ENCODE measurements around the gene SOCS7.

Gene SOCS7

DNA sequence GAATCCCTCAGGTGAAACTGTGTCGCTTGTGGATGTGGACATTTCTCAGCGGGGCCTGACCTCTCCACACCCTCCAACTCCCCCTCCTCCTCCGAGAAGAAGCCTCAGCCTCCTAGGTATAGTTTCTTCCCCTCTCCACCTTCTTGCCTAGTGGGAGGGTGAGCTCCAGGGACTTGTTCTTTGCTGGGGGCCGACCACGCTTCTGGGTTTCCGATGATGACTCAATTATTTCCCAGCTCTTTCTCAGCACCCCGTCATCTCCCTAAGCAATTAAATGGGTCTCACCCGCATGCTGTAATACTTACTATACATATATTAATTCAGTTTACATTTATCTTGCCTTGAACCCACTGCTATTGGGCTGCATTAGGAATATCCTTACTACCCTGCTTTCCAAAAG lies 13.1 kb downstream of the SOCS7 start:
- no peak for DNase-seq (ENCODE audit: low spot score)

DNA sequence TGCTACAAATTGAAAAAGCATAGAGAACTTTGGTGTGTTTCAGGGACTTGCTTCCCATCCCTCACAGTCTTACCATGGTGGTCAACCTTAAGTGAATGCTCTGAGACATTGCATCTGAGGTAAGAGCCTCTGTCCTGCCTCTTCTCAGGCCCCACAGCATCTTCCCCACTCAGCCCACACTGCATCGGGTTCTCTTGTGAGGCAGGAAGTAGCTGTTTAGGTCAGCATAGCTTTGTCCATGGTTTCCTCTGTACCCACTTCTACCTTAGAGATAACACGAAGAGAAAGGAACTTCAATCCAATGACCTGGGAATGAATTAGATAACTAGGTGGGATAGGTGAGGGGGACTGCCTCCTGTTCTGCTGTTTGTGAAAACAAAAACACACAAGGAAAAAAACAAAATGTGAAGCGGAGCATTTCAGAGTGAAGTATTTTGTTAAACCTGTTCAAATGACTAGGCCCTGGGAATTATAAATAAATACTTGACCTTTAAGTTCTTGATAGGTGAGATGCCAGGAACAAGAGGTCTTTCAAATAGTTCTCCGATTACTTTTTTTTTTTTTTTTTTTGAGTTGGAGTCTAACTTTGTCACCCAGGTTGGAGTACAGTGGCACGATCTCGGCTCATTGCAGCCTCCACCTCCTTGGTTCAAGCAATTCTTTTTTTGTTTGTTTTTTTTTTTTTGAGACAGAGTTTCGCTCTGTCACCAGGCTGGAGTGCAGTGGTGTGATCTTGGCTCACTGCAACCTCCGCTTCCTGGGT lies 17.7 kb downstream of the SOCS7 start:
- DNase-seq (ENCODE audit: low spot score): no peak

DNA sequence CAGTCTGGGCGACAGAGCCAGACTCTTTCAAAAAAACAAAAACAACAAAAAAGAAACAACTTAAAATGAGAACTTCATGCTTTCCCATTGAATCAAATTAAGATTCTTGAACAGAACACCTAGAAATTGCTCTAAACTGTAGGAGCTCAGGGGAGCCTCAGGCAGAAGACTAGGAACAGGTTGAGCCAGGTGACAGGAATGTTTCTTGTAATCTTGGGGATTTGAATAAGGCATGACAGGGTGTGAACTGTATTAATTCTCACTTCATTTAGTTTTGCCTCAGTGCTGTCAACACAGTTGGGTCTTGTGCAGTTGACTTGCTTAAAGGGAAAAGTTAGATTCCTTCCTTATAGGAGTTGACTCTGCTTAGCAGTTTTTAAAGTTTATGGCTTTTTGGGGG lies 27.8 kb downstream of the SOCS7 start:
- no peak for DNase-seq (ENCODE audit: low spot score)

DNA sequence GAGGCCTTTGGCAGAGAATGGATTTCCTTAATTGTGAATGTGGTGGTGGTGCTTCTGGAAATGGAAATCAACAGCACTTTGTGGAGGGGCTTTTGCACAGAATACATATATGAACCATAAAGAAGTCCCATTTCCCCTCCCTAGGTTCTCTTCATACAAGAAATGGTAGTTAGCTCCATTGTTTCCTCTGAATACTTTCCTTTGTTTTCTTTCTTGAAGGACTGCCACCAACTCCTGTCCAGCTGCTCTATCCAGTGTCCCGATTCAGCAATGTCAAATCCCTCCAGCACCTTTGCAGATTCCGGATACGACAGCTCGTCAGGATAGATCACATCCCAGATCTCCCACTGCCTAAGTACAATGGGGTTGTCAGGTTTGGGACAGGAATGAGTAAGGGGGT lies 43.4 kb downstream of the SOCS7 start:
- DNase-seq (ENCODE audit: low spot score): no peak

DNA sequence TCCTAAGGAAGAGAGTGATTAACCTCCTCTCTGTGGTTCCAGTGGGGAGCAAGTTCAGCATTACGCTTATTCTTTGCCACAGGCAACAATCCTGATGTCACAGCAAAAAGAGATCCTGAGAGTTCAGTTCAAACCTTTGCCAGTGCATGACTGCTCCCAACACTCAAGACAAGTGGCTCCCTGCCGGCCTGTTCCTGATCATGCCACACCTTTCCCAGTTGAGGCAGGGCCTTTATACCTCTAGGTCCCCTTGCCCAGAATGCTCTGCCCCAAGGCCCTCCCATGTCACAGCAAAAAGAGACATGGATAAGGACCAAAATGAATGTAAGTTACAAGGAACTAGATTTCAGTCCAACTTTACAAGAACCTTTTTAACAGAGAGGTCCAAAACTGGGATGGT lies 45.6 kb downstream of the SOCS7 start:
- DNase-seq (ENCODE audit: low spot score): no peak

DNA sequence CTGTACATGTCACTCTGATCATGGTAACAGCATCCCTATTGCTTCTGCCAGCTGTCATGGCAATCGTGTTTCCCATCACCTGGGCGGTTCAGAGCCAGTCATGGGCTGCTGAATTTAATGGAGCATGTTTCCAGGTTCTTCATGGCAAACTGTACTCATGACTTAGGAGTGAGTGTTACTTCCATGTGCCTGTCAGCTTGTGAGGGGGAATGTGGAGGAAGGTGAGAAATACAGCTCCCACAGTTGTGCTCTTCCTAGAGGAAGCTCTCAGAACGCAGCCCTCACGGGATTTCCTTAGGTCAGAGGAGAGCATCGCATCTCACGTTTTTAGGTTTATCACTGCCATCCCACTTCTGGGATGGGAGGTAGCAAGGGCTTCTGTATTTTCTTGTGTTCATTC lies 48.6 kb downstream of the SOCS7 start:
- no peak for DNase-seq (ENCODE audit: low spot score)

DNA sequence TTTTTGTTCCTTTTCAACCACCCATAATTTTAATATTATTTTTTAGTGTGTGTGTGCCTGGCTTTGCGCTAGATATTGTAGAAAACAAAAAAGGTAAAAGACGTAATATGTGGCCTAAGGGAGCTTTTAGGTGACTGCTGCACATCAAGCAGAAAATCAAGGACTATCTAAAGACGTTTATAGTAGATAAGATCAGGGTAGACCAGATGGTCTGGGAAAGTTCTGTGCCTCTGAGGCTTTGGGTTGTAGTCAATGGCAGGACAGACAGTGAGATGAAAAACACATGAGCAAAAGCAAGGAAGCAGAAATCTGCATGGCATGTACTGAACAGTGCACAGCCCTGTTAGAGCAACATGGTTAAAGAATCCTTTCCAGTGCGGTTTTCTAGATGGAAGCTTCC lies 49.8 kb downstream of the SOCS7 start:
- DNase-seq (ENCODE audit: low spot score): no peak

DNA sequence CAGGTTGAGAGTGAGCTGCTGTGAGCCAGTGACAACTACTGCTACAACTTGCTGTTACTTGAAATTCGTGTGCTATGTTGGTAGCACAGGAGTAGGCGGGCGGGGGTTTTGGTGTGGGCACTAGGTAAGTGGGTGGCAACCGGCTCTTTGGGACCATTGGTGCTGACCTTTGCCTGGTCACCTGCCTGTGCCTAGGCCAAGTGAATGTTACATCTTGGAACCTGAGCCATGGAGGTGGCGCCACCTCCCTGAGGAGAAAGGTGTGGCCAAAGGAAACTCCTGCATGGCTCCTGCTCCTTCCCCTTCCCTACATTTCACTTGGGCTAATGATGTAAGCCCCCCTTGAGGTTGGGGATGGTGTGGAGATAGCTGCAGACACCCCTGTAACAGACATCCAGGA lies 51.3 kb downstream of the SOCS7 start:
- DNase-seq (ENCODE audit: low spot score): no peak

DNA sequence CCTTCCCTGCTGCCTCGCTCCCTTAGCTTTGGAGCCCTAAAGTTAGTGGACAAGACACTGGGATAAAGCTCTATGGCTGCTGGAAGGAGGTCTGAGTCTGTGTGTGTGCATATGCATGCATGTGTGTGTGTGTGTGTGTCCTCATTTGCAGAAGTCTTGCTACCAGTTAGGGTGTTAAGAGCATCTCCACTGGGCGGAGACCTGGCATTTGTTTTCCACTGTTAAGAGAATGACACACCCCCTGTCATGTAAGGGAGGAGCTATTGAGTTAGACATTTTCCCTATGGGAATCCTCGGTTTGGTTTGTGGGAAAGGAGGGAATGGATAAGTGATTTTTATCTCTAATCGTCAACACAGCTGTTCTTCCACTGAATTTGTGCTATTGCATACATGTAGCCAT lies 51.8 kb downstream of the SOCS7 start:
- DNase-seq (ENCODE audit: low spot score): peak; percentile 43

DNA sequence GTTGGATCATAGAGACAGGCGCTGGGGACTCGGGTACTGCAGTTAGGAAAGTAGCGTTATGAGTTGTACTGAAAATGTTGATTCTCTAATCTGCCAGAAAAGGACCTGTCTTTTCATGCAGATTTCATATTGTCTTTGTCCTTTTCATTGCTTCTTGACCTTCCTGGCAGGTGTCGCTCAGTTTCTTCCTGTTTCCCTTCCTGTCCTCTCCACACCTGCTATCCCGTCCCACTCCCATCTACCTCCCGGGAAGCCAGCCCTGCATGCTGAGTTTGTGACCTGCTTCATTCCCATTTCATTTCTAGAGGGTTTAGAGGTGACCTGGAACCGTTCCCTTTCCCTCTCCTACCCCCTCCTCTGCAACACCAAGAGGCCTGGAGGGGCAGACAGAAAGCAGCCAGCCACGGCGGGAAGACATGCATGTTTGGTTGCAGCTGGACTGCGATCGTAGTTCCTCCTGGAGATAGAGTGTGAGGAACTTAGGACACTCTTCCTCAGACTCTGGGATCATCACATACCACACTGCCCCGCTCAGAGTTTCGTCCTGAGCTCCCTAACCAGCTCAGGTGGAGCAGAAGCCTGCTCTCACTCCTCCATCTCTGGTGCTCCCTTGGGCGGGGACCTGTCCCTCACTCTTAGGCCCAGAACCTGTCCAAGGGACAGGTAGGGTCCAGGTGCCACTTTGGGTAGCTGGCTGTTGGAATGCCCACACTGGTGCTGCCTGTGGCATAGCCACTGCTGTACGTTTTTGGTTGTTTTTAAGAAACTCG lies 52.7 kb downstream of the SOCS7 start:
- no peak for DNase-seq (ENCODE audit: low spot score)

DNA sequence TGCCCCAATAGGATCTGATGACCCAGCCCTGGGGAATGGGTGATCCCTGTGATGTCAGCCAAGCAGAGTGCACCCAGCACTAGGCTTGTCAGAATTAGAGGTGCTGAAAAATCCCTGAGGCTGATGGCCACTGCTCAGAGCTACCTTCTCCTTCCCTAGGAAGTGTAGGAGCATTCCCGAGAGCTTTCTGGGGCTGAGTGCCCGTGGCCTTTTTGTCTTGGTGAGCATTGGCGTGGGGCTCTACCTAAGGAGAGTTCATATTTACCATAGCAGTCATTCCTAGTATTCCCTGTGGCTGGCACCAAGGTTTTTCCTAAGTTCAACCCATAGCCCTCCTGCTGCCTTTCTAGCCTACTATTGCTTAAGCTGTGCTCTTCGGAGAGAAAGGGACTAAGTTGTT lies 54.0 kb downstream of the SOCS7 start:
- DNase-seq (ENCODE audit: low spot score): no peak

DNA sequence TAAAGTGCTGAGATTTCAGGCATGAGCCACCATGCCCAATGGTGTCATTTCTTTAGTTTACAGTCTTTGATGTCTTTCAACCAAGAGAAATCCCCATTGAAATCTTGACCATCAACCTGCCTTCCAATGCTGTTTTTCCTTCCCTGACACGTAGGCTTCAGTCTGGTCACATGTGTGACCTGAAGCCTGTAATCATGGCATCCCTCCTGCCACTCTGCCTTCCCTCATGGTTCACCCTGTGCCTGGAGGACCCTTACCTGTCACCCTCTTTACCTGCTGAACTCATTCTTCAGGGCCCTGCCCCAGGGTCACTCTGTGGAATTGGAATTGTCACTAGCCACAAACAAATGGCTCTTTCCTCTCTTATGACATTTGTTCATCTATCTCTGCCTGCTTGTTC lies 58.6 kb downstream of the SOCS7 start:
- DNase-seq (ENCODE audit: low spot score): no peak

DNA sequence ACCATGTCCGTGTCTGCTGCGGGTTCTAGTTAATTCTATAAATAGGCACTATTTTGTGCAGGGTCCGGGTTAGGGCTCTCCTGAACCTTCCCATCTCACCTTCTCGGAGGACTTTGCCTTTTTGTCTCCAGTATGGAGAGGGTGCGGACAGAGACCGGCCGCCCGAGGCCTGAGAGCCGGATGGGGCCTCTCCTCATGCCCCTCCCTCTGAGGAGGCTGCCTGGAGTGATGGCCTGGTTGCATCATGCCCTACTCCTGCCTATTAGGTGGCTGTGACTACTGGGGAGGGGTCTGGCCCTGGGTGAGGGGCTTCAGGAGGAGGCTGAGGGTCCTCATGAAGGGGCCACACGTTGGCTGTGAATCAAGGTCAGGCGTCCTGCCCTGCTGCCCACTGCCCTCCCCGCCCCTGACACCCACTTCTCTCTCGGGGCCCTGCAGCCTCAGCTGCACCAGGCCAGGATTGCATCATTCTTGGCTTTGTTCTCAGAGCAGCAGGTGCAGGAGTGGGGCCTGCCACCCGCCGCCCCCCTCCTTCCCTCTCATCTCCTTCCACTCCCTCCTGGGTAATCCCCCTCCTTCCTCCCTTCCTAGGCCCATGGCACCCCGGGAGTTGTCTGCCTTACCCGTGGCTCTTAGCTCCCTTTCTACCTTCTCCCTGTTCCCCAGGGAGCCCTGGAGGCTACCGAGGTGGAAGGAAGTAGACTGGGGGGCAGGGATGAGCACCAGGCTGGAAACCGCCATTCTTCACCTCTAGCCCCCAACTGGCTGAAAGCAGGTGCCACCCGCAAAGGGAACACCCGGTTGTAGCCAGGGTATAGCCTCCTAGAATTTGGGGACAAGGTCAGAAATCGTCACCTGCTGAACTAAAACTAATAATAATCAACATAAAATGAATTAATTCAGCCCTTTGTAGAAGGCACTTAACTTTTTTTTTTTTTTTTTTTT lies 63.9 kb downstream of the SOCS7 start:
- peak; percentile 62 for DNase-seq (ENCODE audit: low spot score)

DNA sequence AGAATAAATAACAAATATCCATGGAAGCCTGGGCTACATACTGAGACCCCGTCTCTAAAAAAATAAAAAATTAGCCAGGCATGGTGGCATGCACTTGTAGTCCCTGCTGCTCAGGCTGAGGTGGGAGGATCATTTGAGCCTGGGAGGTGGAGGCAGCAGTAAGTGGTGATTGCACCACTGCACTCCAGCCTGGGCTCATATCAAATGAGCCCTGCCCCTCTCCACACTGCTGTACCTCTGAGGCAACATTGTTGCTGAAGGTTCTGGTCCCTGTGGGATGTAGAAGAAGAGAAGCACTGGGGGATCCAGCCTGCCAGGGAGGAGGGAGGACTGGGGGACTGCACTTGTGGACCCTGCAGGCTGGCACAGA lies 65.2 kb downstream of the SOCS7 start:
- no peak for DNase-seq (ENCODE audit: low spot score)

DNA sequence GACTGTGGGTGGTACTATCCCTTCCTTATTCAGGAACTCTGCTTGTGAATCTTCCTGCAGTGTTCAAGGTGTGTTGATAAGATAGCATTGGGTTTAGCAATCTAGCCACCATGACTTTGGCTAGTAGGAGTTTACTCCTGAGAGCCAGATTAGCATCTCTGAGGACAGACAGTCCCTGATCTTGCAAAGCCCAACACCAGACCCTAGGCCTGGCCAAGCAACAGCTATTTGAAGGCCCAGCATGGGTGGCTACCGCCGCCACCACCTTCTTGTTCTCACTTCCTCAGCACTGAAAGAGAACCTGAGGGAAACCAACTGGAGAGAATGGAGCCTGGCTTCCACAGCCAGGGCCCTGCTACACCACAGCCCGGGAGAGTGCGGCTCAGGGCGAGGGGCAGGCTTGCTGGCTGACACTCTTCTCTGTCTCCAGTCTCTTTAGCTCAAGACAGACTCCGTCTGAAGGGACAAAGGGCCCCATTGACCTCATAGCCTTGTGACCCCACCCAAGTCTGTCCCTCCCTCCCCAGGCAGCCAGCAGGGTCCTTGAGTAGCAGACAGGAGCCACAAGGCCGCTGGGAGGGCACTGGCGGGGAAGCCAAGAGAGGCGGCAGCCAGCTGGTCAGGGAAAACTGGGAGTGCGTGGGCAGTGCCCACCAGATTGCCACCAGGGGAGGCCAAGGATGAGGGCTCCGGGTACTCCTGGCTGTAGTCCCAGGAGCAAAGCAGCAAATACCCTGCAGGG lies 65.7 kb downstream of the SOCS7 start:
- no peak for DNase-seq (ENCODE audit: low spot score)

DNA sequence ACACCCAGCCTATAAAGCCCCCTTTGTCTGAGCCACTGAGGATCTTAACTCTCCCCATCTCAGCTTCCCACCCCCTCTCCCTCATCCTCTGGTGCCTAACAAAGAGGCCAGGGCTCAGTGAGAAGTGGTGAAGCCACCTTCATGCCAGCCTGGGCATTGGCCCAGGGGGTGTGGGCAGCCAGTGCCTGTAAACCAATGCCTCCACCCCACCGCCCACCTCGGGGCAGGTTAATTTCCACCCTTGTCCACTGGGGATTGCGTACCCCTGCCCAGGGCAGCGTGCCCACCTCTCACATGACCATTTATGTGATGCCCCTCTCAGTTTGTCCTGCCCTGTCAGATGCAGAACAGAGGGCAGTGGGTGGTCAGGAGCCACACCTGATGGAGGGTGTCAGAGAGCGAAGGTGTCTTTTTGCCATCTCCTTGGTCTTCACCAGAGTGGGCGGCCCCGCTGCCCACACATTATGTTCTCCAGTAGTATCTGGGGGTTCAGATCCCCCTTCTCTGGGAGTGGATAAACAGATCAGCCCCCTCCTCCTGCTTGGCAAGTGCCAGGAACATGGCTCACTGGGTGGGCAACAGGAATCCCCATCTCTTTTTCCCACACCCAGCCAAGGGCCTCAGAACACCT lies 66.5 kb downstream of the SOCS7 start:
- DNase-seq (ENCODE audit: low spot score): no peak

DNA sequence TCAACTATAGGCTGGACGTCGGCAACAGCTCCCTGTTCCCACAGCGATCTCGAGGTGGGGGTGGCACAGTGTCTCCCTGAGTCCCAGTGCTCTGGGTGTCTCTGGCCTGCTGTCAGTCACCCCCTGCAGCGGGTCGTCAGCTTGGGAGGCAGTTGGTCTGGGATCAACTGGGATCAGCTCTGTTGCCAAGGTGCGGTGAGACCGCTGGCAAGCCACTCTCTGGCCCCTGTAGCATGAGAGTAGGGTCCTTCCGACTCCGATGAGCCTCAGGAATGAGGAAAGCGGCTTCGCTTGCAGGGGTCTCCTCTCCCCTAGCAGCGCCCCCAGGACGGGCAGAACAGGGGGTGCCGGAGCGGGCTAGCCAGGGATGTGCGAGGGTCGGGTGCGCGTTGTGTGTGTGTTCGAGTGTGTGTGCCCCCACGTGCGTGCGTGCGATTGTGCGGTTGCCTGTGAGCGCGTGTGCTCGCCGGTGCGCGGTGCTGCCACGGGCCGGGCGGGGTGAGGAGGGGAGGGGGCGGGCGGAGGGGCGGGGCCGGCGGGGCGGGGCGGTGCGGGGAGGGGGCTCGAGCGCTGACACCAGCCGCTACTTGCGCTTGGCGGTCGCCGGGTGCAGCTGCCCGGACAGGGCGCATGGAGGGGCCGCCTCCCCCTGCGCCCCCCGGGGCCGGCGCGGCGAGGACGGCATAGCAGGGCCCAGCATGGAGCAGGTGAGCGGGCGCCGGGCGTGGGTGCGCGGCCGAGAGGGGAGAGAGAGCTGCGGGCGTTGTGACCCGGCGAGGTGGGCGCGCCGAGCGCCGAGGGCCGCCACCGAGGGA lies 67.3 kb downstream of the SOCS7 start:
- no peak for DNase-seq (ENCODE audit: low spot score)

DNA sequence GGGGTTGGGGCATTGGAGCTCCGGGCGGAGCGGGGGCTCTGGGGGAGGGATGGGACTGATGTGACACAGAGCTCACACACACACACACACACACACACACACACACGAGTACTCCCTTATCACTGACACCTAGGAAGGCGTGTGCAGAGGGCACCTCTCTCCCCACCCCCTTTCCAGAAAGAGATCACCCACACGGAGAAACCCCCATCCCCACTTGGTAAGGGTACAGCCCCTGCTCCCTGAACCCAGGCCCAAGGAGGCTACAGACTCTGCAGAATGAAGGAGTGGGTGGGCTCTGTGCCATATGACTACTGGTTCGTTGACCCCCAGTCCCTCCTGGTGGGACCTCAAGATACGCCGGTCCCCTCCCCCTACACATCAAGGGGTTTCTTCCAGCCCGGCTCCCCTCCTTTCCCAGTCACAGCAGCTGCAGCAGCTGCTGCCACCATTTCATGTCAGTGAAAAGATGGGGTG lies 67.9 kb downstream of the SOCS7 start:
- DNase-seq (ENCODE audit: low spot score): no peak

DNA sequence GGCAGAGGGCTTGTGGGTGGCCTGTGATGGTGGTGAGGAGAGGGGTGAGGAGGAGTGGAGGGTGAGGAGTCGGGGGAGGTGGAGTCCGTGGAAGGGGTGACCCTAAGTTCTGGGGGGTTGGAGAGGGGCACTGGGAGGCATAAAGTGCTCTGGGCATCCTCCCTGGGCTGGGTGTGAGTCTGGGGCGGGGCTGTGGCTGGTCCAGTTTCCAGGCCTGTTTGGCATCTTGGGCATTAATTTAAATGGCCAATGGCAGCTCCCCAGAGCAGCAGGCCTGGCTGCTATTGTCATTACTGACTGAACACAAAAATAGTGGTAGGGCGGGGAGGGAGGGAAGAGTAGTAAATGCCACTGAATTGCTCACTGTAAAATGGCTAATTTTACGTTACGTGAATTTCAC lies 68.9 kb downstream of the SOCS7 start:
- no peak for DNase-seq (ENCODE audit: low spot score)

DNA sequence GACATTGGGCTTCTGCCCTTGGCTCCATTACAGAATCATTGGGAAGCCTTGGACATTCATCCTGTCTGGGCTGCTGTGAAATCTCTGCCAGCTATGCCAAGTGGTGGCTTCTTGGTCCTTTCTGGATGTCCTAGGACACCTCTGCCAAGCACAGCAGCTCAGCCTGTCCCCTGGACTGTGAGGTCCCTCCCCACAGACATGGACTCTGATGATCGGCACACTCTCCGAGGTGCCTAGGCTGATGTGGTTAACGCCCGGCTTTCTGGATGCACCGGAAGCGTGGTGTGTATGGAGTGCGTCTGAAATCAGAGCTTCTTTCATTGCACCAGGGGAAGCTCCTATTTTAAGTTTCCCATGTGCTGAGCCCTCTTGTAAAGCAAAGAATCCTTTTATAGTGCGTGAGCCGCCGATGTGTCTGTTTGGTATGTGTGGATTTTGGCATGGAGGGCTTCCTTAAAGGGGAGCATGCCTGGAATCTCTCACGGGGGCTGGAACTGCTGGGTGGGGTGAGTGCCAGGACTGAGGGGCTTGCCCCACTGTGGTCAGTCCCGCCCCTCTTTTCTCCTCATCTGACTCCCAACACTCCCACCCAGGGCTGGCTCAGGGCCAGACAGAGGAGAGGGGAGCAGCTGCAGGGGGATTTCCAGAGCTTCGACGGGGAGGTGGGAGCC lies 69.7 kb downstream of the SOCS7 start:
- peak; percentile 55 for DNase-seq (ENCODE audit: low spot score)

Data from AG08395 (cell line).